Activated CD4-positive, alpha-beta memory T cell treated with anti-CD3 and anti-CD28 coated beads for 36 hours (primary cell): ENCODE measurements around the gene SC5D. TPM values are rescaled to one million over a fixed set of nuclear protein-coding genes. Genes with fewer than 3 reads are reported as not detected.

ENCODE experiments used
- CTCF ChIA-PET: fragments of 350-600 bp; sonication (Branson Sonifier 250); formaldehyde crosslinking; loops from one replicate; lab custom pipeline; 2021; ENCODE audit warnings: antibody characterized with exemption, inconsistent platforms; lab: Charles Lee
- POLR2A ChIA-PET: fragments of 350-600 bp; sonication (Branson Sonifier 250); formaldehyde crosslinking; loops from one replicate; lab custom pipeline; 2021; ENCODE audit warnings: antibody characterized with exemption; lab: Charles Lee
- DNase-seq: peaks from one replicate; pipeline ENCODE4 v3.0.0-alpha.2; 2020
- H3K27ac Mint-ChIP-seq: one replicate; pipeline ENCODE4 v1.8.0; 2021; ENCODE audit warnings: mixed read lengths
- H3K27me3 Mint-ChIP-seq: one replicate; pipeline ENCODE4 v1.8.0; 2021; ENCODE audit warnings: mixed read lengths
- H3K36me3 Mint-ChIP-seq: one replicate; pipeline ENCODE4 v1.8.0; 2021; ENCODE audit warnings: mixed read lengths
- H3K4me1 Mint-ChIP-seq: one replicate; pipeline ENCODE4 v1.8.0; 2021; ENCODE audit warnings: low read depth, mixed read lengths
- H3K4me3 Mint-ChIP-seq: one replicate; pipeline ENCODE4 v1.8.0; 2021; ENCODE audit warnings: mild to moderate bottlenecking, mixed read lengths
- H3K9me3 Mint-ChIP-seq: one replicate; pipeline ENCODE4 v1.8.0; 2021; ENCODE audit warnings: mixed read lengths
- intact Hi-C: fragments of 100-400 bp; cut with micrococcal nuclease; formaldehyde crosslinking; loops from one replicate; pipeline ENCODE4 v1.15.1; 2023
- total RNA-seq, 2 experiments: library from RNA; stranded (reverse); gene quantifications; one replicate each; pipeline ENCODE4 v1.2.3, GENCODE V29; 2021

SC5D gene
- 10 to 100 TPM; 23.3 to 24.7 TPM for total RNA-seq

GRCh38 chr11:121292495-121293287, at the start of gene SC5D:
Gene SC5D, plus strand, starts transcription at chr11:121292771. Its CDS starts 10,605 bp downstream, at chr11:121303376.
- DNase-seq: peak; percentile 96
- peaks cover 41% of the 10 kb centered on the region for H3K4me1 Mint-ChIP-seq
- POLR2A ChIA-PET: interaction anchor here (0.7 to 1.2 kb wide), 4 partner anchors 17 to 176 kb away, joined by 3 to 7 read pairs (median 4); no protein-coding TSS in a partner anchor
- CTCF ChIA-PET: interaction anchor here (0.7 to 3.6 kb wide), 2 partner anchors 25 to 298 kb away, joined by 3 to 21 read pairs; no protein-coding TSS in a partner anchor
- peak within 1 kb of the TSS; percentile 95 for H3K27ac Mint-ChIP-seq
- H3K27me3 Mint-ChIP-seq: no peaks in the 10 kb centered on the region
- H3K9me3 Mint-ChIP-seq: peaks cover 5% of the 10 kb centered on the region
- intact Hi-C loops: loop anchor here (1.0 kb wide), 5 partner anchors 43 to 358 kb away; partner anchors contain the start of genes SORL1 and SORL1-AS1
- H3K4me3 Mint-ChIP-seq: peak within 1 kb of the TSS; percentile 95
- H3K36me3 Mint-ChIP-seq: peaks cover 5% of the 10 kb centered on the region

- no peak for DNase-seq
- H3K36me3 Mint-ChIP-seq: no peaks in the 10 kb centered on the region
Observed at GRCh38 chr11:121244884-121245283, 47.7 kb upstream of the SC5D start.

GRCh38 chr11:121246021-121246768, 46.4 kb upstream of the SC5D start:
- no peak overlapping the region for H3K27ac Mint-ChIP-seq
- intact Hi-C loops: no loop called here
- no peaks in the 10 kb centered on the region for H3K9me3 Mint-ChIP-seq
- POLR2A ChIA-PET: no interaction called here
- H3K4me3 Mint-ChIP-seq: no peak overlapping the region
- CTCF ChIA-PET: interaction anchor here (0.5 to 3.0 kb wide), 4 partner anchors 52 to 1716 kb away, joined by 3 to 13 read pairs (median 3); no protein-coding TSS in a partner anchor
- peaks cover 2% of the 10 kb centered on the region for H3K4me1 Mint-ChIP-seq
- DNase-seq: no peak
- no peaks in the 10 kb centered on the region for H3K36me3 Mint-ChIP-seq
- peaks cover 5% of the 10 kb centered on the region for H3K27me3 Mint-ChIP-seq

More at GRCh38 chr11:121244884-121245283, 47.7 kb upstream of the SC5D start:
- peaks cover 2% of the 10 kb centered on the region for H3K4me1 Mint-ChIP-seq
- ChIA-PET POLR2A (interaction anchor here (0.6 kb wide), 1 partner anchor 298 kb away, joined by 5 read pairs; no protein-coding TSS in a partner anchor), CTCF (interaction anchor here (1.0 to 1.4 kb wide), 2 partner anchors 346 kb away, joined by 3 read pairs; no protein-coding TSS in a partner anchor)
- no peak overlapping the region for H3K27ac Mint-ChIP-seq
- intact Hi-C loops: no loop called here
- H3K9me3 Mint-ChIP-seq: no peaks in the 10 kb centered on the region
- H3K27me3 Mint-ChIP-seq: no peaks in the 10 kb centered on the region
- no peak overlapping the region for H3K4me3 Mint-ChIP-seq

- Mint-ChIP-seq H3K36me3 (no peaks in the 10 kb centered on the region), H3K27me3 (peaks cover 5% of the 10 kb centered on the region), H3K27ac (no peak overlapping the region), H3K4me3 (no peak overlapping the region), H3K9me3 (no peaks in the 10 kb centered on the region), H3K4me1 (peaks cover 2% of the 10 kb centered on the region)
- DNase-seq: no peak
- ChIA-PET POLR2A (no interaction called here), CTCF (interaction anchor here (3.0 kb wide), 1 partner anchor 344 kb away, joined by 13 read pairs; no protein-coding TSS in a partner anchor)
- intact Hi-C loops: no loop called here
Observed at GRCh38 chr11:121246769-121247035, 45.9 kb upstream of the SC5D start.

- H3K27me3 Mint-ChIP-seq: peaks cover 6% of the 10 kb centered on the region
- H3K27ac Mint-ChIP-seq: no peak overlapping the region
- no peak for DNase-seq
- ChIA-PET POLR2A (no interaction called here), CTCF (interaction anchor here (0.6 to 3.0 kb wide), 2 partner anchors 213 to 342 kb away, joined by 3 to 13 read pairs; no protein-coding TSS in a partner anchor)
- H3K4me1 Mint-ChIP-seq: peaks cover 2% of the 10 kb centered on the region
- H3K4me3 Mint-ChIP-seq: no peak overlapping the region
- intact Hi-C loops: no loop called here
- H3K36me3 Mint-ChIP-seq: no peaks in the 10 kb centered on the region
- peaks cover 3% of the 10 kb centered on the region for H3K9me3 Mint-ChIP-seq
Observed at GRCh38 chr11:121248496-121248895, 44.1 kb upstream of the SC5D start.

- intact Hi-C loops: loop anchor here (1.0 kb wide), 3 partner anchors 11 to 342 kb away; partner anchors contain the start of gene SC5D
- POLR2A ChIA-PET: no interaction called here
- CTCF ChIA-PET: interaction anchor here (0.6 to 3.0 kb wide), 4 partner anchors 32 to 343 kb away, joined by 3 to 13 read pairs (median 8); no protein-coding TSS in a partner anchor
- Mint-ChIP-seq H3K9me3 (peaks cover 3% of the 10 kb centered on the region), H3K36me3 (no peaks in the 10 kb centered on the region), H3K4me1 (peaks cover 2% of the 10 kb centered on the region), H3K4me3 (no peak overlapping the region), H3K27ac (peak overlapping the region; percentile 25), H3K27me3 (peaks cover 6% of the 10 kb centered on the region)
- peak; percentile 62 for DNase-seq
Observed at GRCh38 chr11:121249039-121249663, 43.4 kb upstream of the SC5D start.

GRCh38 chr11:121250843-121251242, 41.7 kb upstream of the SC5D start:
- peaks cover 6% of the 10 kb centered on the region for H3K27me3 Mint-ChIP-seq
- H3K4me3 Mint-ChIP-seq: no peak overlapping the region
- DNase-seq: no peak
- peaks cover 3% of the 10 kb centered on the region for H3K9me3 Mint-ChIP-seq
- no peaks in the 10 kb centered on the region for H3K36me3 Mint-ChIP-seq
- intact Hi-C loops: no loop called here
- H3K27ac Mint-ChIP-seq: no peak overlapping the region
- ChIA-PET POLR2A (no interaction called here), CTCF (interaction anchor here (1.2 to 2.1 kb wide), 5 partner anchors 14 to 343 kb away, joined by 3 to 12 read pairs (median 4); no protein-coding TSS in a partner anchor)
- H3K4me1 Mint-ChIP-seq: peaks cover 2% of the 10 kb centered on the region

- H3K27ac Mint-ChIP-seq: no peak overlapping the region
- H3K9me3 Mint-ChIP-seq: peaks cover 3% of the 10 kb centered on the region
Observed at GRCh38 chr11:121253951-121254350, 38.6 kb upstream of the SC5D start.

GRCh38 chr11:121254756-121255155, 37.8 kb upstream of the SC5D start:
- Mint-ChIP-seq H3K27me3 (peaks cover 6% of the 10 kb centered on the region), H3K27ac (no peak overlapping the region), H3K4me1 (no peaks in the 10 kb centered on the region), H3K4me3 (no peak overlapping the region), H3K9me3 (peaks cover 3% of the 10 kb centered on the region), H3K36me3 (no peaks in the 10 kb centered on the region)
- intact Hi-C loops: no loop called here
- ChIA-PET POLR2A (interaction anchor here (1.2 kb wide), 1 partner anchor 38 kb away, joined by 7 read pairs; the partner anchor contains the start of gene SC5D), CTCF (no interaction called here)
- DNase-seq: no peak

More at GRCh38 chr11:121253951-121254350, 38.6 kb upstream of the SC5D start:
- H3K27me3 Mint-ChIP-seq: peaks cover 6% of the 10 kb centered on the region
- ChIA-PET CTCF (no interaction called here), POLR2A (interaction anchor here (1.2 kb wide), 1 partner anchor 39 kb away, joined by 7 read pairs; the partner anchor contains the start of gene SC5D)
- no peak overlapping the region for H3K4me3 Mint-ChIP-seq
- intact Hi-C loops: no loop called here
- DNase-seq: no peak
- no peaks in the 10 kb centered on the region for H3K36me3 Mint-ChIP-seq
- H3K4me1 Mint-ChIP-seq: peaks cover 2% of the 10 kb centered on the region

GRCh38 chr11:121255473-121256125, 37.0 kb upstream of the SC5D start:
- Mint-ChIP-seq H3K4me3 (no peak overlapping the region), H3K27me3 (peaks cover 1% of the 10 kb centered on the region), H3K9me3 (peaks cover 3% of the 10 kb centered on the region), H3K27ac (no peak overlapping the region), H3K4me1 (no peaks in the 10 kb centered on the region), H3K36me3 (no peaks in the 10 kb centered on the region)
- DNase-seq: no peak
- ChIA-PET POLR2A (no interaction called here), CTCF (no interaction called here)
- intact Hi-C loops: no loop called here

GRCh38 chr11:121257289-121257688, 35.3 kb upstream of the SC5D start:
- CTCF ChIA-PET: interaction anchor here (1.1 kb wide), 1 partner anchor 334 kb away, joined by 4 read pairs; no protein-coding TSS in a partner anchor
- Mint-ChIP-seq H3K4me1 (no peaks in the 10 kb centered on the region), H3K4me3 (no peak overlapping the region), H3K9me3 (peaks cover 3% of the 10 kb centered on the region), H3K27ac (no peak overlapping the region), H3K36me3 (no peaks in the 10 kb centered on the region), H3K27me3 (peaks cover 3% of the 10 kb centered on the region)
- intact Hi-C loops: no loop called here
- POLR2A ChIA-PET: interaction anchor here (1.0 kb wide), 1 partner anchor 35 kb away, joined by 3 read pairs; the partner anchor contains the start of gene SC5D
- no peak for DNase-seq
